22Rv1 (cell line): Measurements from ENCODE around the gene CIROP.

Source experiments
- H3K27ac ChIP-seq: fragments of 450-650 bp; 2 replicates; pipeline ENCODE4 v1.5.1; 2017
- ZFX ChIP-seq: fragments of 450-650 bp; IDR thresholded peaks from 2 replicates; pipeline ENCODE4 v1.6.1; 2017; ENCODE audit warnings: antibody characterized with exemption, borderline replicate concordance
- TF ChIP-seq, protein P1 (sequence below): fragments of 450-650 bp; IDR thresholded peaks from 2 replicates; pipeline ENCODE4 v1.5.1; 2017; ENCODE audit warnings: mild to moderate bottlenecking

The CIROP gene

DNA sequence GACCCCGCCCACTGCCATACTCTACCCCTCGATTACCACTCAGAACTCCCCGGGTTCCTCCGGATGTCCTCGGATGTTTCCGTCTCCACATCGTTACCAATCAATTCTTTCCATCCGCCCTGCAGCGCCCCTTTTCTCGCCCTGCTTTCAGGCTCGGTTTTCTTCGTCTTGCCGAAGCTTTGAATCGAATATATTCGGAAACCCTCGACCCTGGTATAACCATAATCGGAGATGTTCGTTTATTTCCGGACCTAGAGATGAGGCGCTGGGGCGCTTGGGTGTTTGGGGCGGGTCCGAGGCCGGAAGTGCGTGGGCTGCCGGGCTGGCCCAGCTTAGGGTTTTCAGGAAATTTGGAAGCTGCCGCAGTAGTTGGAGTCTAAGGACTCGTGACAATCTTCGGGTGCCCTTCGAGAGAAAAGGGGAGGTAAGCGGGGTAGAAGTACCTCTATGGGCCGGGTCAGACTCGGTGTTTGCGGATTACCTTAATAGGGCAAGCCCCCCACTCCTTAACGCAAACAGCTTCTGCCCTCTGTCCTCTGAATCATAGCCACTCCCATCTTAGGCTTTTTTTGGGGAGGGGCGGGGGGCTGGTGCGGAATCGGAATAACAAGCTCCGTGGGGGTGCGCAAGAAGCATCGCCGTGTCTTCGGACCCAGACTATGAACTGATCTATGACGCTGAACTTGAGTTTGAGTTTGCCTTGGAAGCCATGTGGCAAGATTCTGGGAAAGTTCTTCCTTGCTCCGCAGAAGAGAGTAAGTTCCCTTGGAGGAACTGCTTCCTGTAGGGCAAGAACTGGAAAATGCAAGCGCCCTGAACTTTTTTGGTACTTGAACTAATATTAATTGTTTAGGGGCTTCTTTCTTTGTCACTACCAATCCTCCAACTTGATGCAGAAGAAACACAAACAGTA is 9.3 kb downstream of the CIROP start, which contains the start of gene C14orf119:
TSS of gene C14orf119 (plus strand) at position 310 of the 913 bp plus-strand sequence. CDS start 2,154 bp downstream, outside the sequence.
- H3K27ac ChIP-seq = peak within 1 kb of the TSS; percentile 92
- TF ChIP-seq ZFX = no peak
- TF ChIP-seq, protein P1, sequence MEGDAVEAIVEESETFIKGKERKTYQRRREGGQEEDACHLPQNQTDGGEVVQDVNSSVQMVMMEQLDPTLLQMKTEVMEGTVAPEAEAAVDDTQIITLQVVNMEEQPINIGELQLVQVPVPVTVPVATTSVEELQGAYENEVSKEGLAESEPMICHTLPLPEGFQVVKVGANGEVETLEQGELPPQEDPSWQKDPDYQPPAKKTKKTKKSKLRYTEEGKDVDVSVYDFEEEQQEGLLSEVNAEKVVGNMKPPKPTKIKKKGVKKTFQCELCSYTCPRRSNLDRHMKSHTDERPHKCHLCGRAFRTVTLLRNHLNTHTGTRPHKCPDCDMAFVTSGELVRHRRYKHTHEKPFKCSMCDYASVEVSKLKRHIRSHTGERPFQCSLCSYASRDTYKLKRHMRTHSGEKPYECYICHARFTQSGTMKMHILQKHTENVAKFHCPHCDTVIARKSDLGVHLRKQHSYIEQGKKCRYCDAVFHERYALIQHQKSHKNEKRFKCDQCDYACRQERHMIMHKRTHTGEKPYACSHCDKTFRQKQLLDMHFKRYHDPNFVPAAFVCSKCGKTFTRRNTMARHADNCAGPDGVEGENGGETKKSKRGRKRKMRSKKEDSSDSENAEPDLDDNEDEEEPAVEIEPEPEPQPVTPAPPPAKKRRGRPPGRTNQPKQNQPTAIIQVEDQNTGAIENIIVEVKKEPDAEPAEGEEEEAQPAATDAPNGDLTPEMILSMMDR = no peak

GRCh38 chr14:23094666-23095195 is 10.1 kb downstream of the CIROP start, which contains the start of gene ACIN1:
Gene ACIN1 (minus strand): TSS chr14:23095136. CDS start chr14:23095112, 24 bp downstream.
- peak within 1 kb of the TSS; percentile 92 for H3K27ac ChIP-seq
- no peak for TF ChIP-seq ZFX
- TF ChIP-seq, protein P1 = 0 out of 2 replicates have a peak, but pooled peaks have one; percentile 2

- TF ChIP-seq, protein P1 = no peak; the same call in 1 of the 2 replicates
- no peak for TF ChIP-seq ZFX
- H3K27ac ChIP-seq = peak overlapping the region; percentile 92
These were observed 10.7 kb downstream of the CIROP start for GRCh38 chr14:23093991-23094665.

- TF ChIP-seq, protein P1 = no peak
- no peak for TF ChIP-seq ZFX
- peak overlapping the region; percentile 92; the same call in 1 of the 2 replicates for H3K27ac ChIP-seq
These were observed 11.3 kb downstream of the CIROP start for GRCh38 chr14:23093526-23093925.

DNA sequence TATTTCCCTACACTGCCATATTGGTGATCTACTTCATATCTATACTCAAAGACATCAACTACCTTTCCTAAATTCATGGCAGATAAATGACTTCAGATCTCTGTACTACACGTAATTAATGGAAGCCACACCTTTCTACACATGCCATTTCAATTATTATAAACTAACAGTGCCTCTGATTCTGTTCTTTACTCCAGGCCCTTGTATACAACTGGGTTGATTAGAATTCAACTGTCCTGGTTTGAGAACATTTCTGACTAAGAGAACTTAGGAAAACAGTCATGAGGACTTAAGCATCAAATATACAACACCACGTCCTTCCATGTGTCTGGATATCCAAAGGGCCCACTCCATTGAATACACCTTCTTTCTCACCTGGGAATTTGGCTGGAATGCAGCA is 11.7 kb downstream of the CIROP start:
- no peak for TF ChIP-seq ZFX
- TF ChIP-seq, protein P1 = no peak
- H3K27ac ChIP-seq = no peak overlapping the region

- TF ChIP-seq, protein P1 = no peak
- TF ChIP-seq ZFX = no peak
These were observed 13.2 kb downstream of the CIROP start for GRCh38 chr14:23091294-23092225.

More at GRCh38 chr14:23091294-23092225, 13.2 kb downstream of the CIROP start:
- no peak overlapping the region for H3K27ac ChIP-seq
